ENCODE data around the gene NEURL2. TPM values are rescaled to one million over a fixed set of nuclear protein-coding genes. Genes with fewer than 3 reads are reported as not detected.

The NEURL2 gene
- total RNA-seq, 1 experiment from 2014 or later, result 2.0 TPM

GRCh38 chr20:45919542-45920399, 28.8 kb upstream of the NEURL2 start:
- CTCF ChIA-PET, result interaction anchor here (0.6 to 2.0 kb wide), 4 partner anchors 14 to 470 kb away, joined by 3 to 7 read pairs (median 4); partner anchors contain the start of gene CTSA
- no peak overlapping the region for H3K4me3 Mint-ChIP-seq (ENCODE audit: unreplicated experiment)
- no peak overlapping the region for H3K27ac Mint-ChIP-seq (ENCODE audit: low read depth, unreplicated experiment)
- BruUV-seq (replicated peaks), result no TSS peak
- peaks cover 11% of the 10 kb centered on the region for H3K4me1 Mint-ChIP-seq (ENCODE audit: insufficient read depth, unreplicated experiment)
- H3K36me3 Mint-ChIP-seq (ENCODE audit: insufficient read depth, unreplicated experiment), result no peaks in the 10 kb centered on the region
- peaks cover 36% of the 10 kb centered on the region for H3K27me3 Mint-ChIP-seq (ENCODE audit: insufficient read depth, unreplicated experiment)
- TF ChIP-seq, protein P1, sequence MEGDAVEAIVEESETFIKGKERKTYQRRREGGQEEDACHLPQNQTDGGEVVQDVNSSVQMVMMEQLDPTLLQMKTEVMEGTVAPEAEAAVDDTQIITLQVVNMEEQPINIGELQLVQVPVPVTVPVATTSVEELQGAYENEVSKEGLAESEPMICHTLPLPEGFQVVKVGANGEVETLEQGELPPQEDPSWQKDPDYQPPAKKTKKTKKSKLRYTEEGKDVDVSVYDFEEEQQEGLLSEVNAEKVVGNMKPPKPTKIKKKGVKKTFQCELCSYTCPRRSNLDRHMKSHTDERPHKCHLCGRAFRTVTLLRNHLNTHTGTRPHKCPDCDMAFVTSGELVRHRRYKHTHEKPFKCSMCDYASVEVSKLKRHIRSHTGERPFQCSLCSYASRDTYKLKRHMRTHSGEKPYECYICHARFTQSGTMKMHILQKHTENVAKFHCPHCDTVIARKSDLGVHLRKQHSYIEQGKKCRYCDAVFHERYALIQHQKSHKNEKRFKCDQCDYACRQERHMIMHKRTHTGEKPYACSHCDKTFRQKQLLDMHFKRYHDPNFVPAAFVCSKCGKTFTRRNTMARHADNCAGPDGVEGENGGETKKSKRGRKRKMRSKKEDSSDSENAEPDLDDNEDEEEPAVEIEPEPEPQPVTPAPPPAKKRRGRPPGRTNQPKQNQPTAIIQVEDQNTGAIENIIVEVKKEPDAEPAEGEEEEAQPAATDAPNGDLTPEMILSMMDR (IDR thresholded peaks at IDR 0.05; ENCODE audit: unreplicated experiment), result no peak
- intact Hi-C loops (cut with micrococcal nuclease), result no loop called here
- no peaks in the 10 kb centered on the region for H3K9me3 Mint-ChIP-seq (ENCODE audit: unreplicated experiment)
- no peak for DNase-seq (ENCODE audit: unreplicated experiment)
- POLR2A ChIA-PET, result interaction anchor here (0.5 to 3.2 kb wide), 5 partner anchors 9 to 290 kb away, joined by 3 to 20 read pairs (median 6); partner anchors contain the start of genes CTSA, NEURL2, PCIF1 and WFDC10A

GRCh38 chr20:45918779-45919537, 27.9 kb upstream of the NEURL2 start:
- intact Hi-C loops (cut with micrococcal nuclease), result no loop called here
- DNase-seq (ENCODE audit: unreplicated experiment), result no peak
- Mint-ChIP-seq H3K27me3 (ENCODE audit: insufficient read depth, unreplicated experiment) (peaks cover 36% of the 10 kb centered on the region), H3K9me3 (ENCODE audit: unreplicated experiment) (no peaks in the 10 kb centered on the region), H3K36me3 (ENCODE audit: insufficient read depth, unreplicated experiment) (no peaks in the 10 kb centered on the region), H3K4me1 (ENCODE audit: insufficient read depth, unreplicated experiment) (peaks cover 6% of the 10 kb centered on the region), H3K4me3 (ENCODE audit: unreplicated experiment) (no peak overlapping the region), H3K27ac (ENCODE audit: low read depth, unreplicated experiment) (no peak overlapping the region)
- CTCF ChIA-PET, result interaction anchor here (0.6 to 1.1 kb wide), 4 partner anchors 13 to 471 kb away, joined by 3 to 4 read pairs (median 4); partner anchors contain the start of gene CTSA
- POLR2A ChIA-PET, result interaction anchor here (1.1 to 3.2 kb wide), 5 partner anchors 9 to 81 kb away, joined by 3 to 20 read pairs (median 6); partner anchors contain the start of genes CTSA, NEURL2 and PCIF1
- BruUV-seq (replicated peaks), result no TSS peak
- TF ChIP-seq, protein P1 (IDR thresholded peaks at IDR 0.05; ENCODE audit: unreplicated experiment), result no peak

DNA sequence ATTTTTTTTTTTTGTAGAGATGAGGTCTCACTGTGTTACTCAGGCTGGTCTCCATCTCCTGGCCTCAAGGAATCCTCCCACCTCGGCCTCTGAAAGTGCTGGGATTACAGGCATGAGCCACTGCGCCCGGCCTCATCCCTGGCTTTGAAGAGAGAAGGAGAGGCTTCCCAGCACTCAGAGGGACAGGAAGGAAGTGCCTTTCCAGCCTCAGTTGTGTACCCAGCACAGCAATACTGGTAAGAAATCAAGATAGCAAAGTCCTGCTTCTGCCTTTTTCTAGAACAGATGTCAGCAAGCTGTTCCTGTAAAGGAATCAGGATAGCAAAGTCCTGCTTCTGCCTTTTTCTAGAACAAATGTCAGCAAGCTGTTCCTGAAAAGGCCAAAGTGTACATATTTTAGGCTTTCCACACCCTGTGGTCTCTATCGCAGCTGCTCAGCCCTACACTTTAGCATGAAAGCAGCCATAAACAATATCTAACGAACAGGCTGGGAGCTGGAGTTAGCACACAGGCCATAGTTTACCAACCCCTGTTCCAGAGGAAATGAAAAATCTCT, 27.3 kb upstream of the NEURL2 start:
- BruUV-seq (replicated peaks), result no TSS peak
- ChIA-PET CTCF (interaction anchor here (0.6 kb wide), 1 partner anchor 27 kb away, joined by 4 read pairs; the partner anchor contains the start of gene CTSA), POLR2A (interaction anchor here (1.1 to 3.1 kb wide), 2 partner anchors 13 to 80 kb away, joined by 4 to 12 read pairs; no protein-coding TSS in a partner anchor)
- peaks cover 6% of the 10 kb centered on the region for H3K4me1 Mint-ChIP-seq (ENCODE audit: insufficient read depth, unreplicated experiment)
- H3K9me3 Mint-ChIP-seq (ENCODE audit: unreplicated experiment), result no peaks in the 10 kb centered on the region
- intact Hi-C loops (cut with micrococcal nuclease), result no loop called here
- H3K27ac Mint-ChIP-seq (ENCODE audit: low read depth, unreplicated experiment), result no peak overlapping the region
- TF ChIP-seq, protein P1 (IDR thresholded peaks at IDR 0.05; ENCODE audit: unreplicated experiment), result no peak
- DNase-seq (ENCODE audit: unreplicated experiment), result no peak
- H3K36me3 Mint-ChIP-seq (ENCODE audit: insufficient read depth, unreplicated experiment), result no peaks in the 10 kb centered on the region
- H3K27me3 Mint-ChIP-seq (ENCODE audit: insufficient read depth, unreplicated experiment), result peaks cover 36% of the 10 kb centered on the region
- no peak overlapping the region for H3K4me3 Mint-ChIP-seq (ENCODE audit: unreplicated experiment)
